ENCODE data around the gene PBX4. TPM values are rescaled to one million over a fixed set of nuclear protein-coding genes. Genes with fewer than 3 reads are reported as not detected.

The PBX4 gene
- total and polyA plus RNA-seq, 2 experiments from 2014 or later = 3.2 to 4.3 TPM

GRCh38 chr19:19550972-19551852, 67.3 kb downstream of the PBX4 start:
- no peaks in the 10 kb centered on the region for H3K79me2 ChIP-seq
- no peaks in the 10 kb centered on the region for H3K9me3 ChIP-seq (ENCODE audit: low read depth)
- WGBS (ENCODE audit: low lambda C conversion rate, missing lambda C conversion rate) = 74% methylated on average over 10 of the region's 10 CpGs
- H3K27ac ChIP-seq = peak overlapping the region; percentile 60
- no peaks in the 10 kb centered on the region for H3K27me3 ChIP-seq
- H4K20me1 ChIP-seq (ENCODE audit: insufficient read depth, poor library complexity, severe bottlenecking) = no peaks in the 10 kb centered on the region
- H3K4me2 ChIP-seq = no peak overlapping the region
- H3K4me1 ChIP-seq (ENCODE audit: insufficient read depth) = peaks cover 7% of the 10 kb centered on the region
- TF ChIP-seq CTCF (IDR thresholded peaks at IDR 0.05; ENCODE audit: poor library complexity) (no peak), EZH2phosphoT487 (IDR thresholded peaks at IDR 0.05; ENCODE audit: low read depth, severe bottlenecking, unreplicated experiment) (no peak), EZH2 (IDR thresholded peaks at IDR 0.05; ENCODE audit: borderline replicate concordance) (no peak)
- DNase-seq (ENCODE audit: low spot score) = no peak
- no peak overlapping the region for H2AFZ ChIP-seq
- H3K4me3 ChIP-seq = no peak overlapping the region
- no peaks in the 10 kb centered on the region for H3K9me2 ChIP-seq (replicated peaks; ENCODE audit: insufficient read depth)
- no peaks in the 10 kb centered on the region for H3K36me3 ChIP-seq (replicated peaks; ENCODE audit: insufficient read depth, low read depth)

GRCh38 chr19:19550485-19550929, 68.0 kb downstream of the PBX4 start:
- no peak for TF ChIP-seq CTCF (IDR thresholded peaks at IDR 0.05; ENCODE audit: poor library complexity)
- no peak for TF ChIP-seq EZH2phosphoT487 (IDR thresholded peaks at IDR 0.05; ENCODE audit: low read depth, severe bottlenecking, unreplicated experiment)
- no peak for TF ChIP-seq EZH2 (IDR thresholded peaks at IDR 0.05; ENCODE audit: borderline replicate concordance)
- Histone ChIP-seq H4K20me1 (ENCODE audit: insufficient read depth, poor library complexity, severe bottlenecking) (no peaks in the 10 kb centered on the region), H2AFZ (no peak overlapping the region), H3K79me2 (no peaks in the 10 kb centered on the region), H3K27ac (peak overlapping the region; percentile 60), H3K36me3 (replicated peaks; ENCODE audit: insufficient read depth, low read depth) (no peaks in the 10 kb centered on the region), H3K9me3 (ENCODE audit: low read depth) (no peaks in the 10 kb centered on the region), H3K4me3 (no peak overlapping the region), H3K9me2 (replicated peaks; ENCODE audit: insufficient read depth) (no peaks in the 10 kb centered on the region), H3K4me2 (no peak overlapping the region), H3K4me1 (ENCODE audit: insufficient read depth) (peaks cover 7% of the 10 kb centered on the region), H3K27me3 (no peaks in the 10 kb centered on the region)
- 48% methylated on average over 8 of the region's 8 CpGs for WGBS (ENCODE audit: low lambda C conversion rate, missing lambda C conversion rate)
- DNase-seq (ENCODE audit: low spot score) = peak; percentile 57

GRCh38 chr19:19549804-19550464, 68.6 kb downstream of the PBX4 start:
- H3K27me3 ChIP-seq = no peaks in the 10 kb centered on the region
- no peak for TF ChIP-seq CTCF (IDR thresholded peaks at IDR 0.05; ENCODE audit: poor library complexity)
- no peak for TF ChIP-seq EZH2phosphoT487 (IDR thresholded peaks at IDR 0.05; ENCODE audit: low read depth, severe bottlenecking, unreplicated experiment)
- no peak for TF ChIP-seq EZH2 (IDR thresholded peaks at IDR 0.05; ENCODE audit: borderline replicate concordance)

More at GRCh38 chr19:19549804-19550464, 68.6 kb downstream of the PBX4 start:
- Histone ChIP-seq H4K20me1 (ENCODE audit: insufficient read depth, poor library complexity, severe bottlenecking) (no peaks in the 10 kb centered on the region), H3K27ac (peak overlapping the region; percentile 16), H2AFZ (no peak overlapping the region), H3K79me2 (no peaks in the 10 kb centered on the region), H3K4me3 (no peak overlapping the region), H3K9me3 (ENCODE audit: low read depth) (no peaks in the 10 kb centered on the region), H3K4me1 (ENCODE audit: insufficient read depth) (peaks cover 7% of the 10 kb centered on the region), H3K4me2 (no peak overlapping the region), H3K9me2 (replicated peaks; ENCODE audit: insufficient read depth) (no peaks in the 10 kb centered on the region), H3K36me3 (replicated peaks; ENCODE audit: insufficient read depth, low read depth) (no peaks in the 10 kb centered on the region)
- WGBS (ENCODE audit: low lambda C conversion rate, missing lambda C conversion rate) = 84% methylated on average over 20 of the region's 23 CpGs
- DNase-seq (ENCODE audit: low spot score) = no peak

Measured in hepatocyte (in vitro differentiated cells).